Measurements from ENCODE around the gene KRT40.

DNA sequence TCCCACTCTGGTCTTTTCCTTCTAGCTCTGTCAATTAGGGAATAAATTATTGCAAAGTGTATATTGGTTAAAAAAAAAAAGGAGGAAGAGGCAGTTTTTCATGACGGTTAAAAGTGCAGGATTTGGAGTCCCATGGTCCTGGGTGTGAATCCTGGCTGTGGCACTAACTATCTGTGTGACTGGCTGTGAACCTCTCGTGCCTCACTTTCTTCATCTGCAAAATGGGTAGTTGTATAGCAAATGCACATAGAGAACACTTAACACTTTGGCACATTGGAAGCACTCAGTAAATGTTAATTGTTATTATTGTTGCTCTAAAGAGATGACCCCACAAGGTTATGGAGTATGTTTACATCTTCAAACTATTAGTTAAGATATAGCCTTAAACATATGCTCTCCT lies 36.2 kb downstream of the KRT40 start:
- TF ChIP-seq, protein P1, sequence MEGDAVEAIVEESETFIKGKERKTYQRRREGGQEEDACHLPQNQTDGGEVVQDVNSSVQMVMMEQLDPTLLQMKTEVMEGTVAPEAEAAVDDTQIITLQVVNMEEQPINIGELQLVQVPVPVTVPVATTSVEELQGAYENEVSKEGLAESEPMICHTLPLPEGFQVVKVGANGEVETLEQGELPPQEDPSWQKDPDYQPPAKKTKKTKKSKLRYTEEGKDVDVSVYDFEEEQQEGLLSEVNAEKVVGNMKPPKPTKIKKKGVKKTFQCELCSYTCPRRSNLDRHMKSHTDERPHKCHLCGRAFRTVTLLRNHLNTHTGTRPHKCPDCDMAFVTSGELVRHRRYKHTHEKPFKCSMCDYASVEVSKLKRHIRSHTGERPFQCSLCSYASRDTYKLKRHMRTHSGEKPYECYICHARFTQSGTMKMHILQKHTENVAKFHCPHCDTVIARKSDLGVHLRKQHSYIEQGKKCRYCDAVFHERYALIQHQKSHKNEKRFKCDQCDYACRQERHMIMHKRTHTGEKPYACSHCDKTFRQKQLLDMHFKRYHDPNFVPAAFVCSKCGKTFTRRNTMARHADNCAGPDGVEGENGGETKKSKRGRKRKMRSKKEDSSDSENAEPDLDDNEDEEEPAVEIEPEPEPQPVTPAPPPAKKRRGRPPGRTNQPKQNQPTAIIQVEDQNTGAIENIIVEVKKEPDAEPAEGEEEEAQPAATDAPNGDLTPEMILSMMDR (IDR thresholded peaks at IDR 0.05) = no peak
- TF ChIP-seq POLR2A (IDR thresholded peaks at IDR 0.05) = no peak
